IPS DF 19.7 (cell line): ENCODE data around the gene KLHL34.

Experiments used
- DNase-seq: peaks from one replicate; pipeline ENCODE4 v3.0.0-alpha.2; 2013; ENCODE audit warnings: low read depth, low spot score

The KLHL34 gene

DNA sequence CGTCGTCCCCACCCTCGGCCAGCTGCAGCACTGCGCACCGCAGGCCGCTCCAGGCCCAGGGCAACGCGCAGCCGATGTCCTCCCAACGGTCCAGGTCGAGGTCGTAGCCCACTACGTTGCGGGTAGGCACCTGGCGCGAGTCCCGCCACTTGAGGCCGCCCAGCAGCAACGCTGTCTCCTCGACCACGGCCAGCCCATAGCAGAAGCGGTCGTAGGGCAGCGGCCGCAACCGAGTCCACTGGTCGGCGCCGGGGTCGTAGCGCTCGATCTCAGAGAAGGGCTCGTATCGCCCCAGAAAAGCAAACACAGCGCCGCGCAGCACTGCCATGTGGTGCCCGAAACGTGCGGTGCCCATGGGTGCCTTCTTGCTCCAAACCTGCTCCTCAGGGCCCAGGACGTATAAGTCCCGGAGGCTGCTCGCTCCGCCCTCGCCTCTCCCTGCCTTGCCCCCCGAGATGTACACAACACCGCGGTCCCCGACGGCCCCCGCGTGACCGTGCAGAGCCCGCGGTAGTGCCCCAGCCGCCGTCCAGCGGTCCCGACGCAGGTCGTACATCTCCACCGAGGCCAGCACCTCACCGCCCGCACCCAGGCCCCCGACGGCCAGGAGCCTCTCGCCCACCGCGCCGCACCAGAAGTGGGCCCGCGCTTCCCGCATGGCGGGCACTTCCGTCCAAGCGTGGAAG is 2.1 kb downstream of the KLHL34 start:
- DNase-seq: no peak

DNA sequence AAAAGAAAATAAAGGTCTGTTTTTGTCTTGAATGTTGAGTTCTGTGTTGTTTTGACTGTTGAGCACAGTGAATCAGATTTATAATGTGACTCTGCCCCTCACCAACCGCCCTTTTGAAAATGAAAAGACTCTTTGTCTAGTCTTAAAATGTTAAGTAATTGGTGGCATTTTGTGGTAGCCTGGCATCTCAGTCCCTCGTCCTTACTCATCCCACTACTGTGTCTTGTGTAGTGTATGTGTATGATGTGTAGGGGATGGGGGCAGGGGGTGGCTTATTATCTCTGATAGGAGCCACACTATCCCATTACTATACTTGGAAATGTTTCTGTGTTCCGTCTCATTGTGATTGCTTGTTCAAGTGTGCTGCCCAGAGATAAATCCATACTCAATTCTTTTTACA is 12.2 kb downstream of the KLHL34 start:
- no peak for DNase-seq

DNA sequence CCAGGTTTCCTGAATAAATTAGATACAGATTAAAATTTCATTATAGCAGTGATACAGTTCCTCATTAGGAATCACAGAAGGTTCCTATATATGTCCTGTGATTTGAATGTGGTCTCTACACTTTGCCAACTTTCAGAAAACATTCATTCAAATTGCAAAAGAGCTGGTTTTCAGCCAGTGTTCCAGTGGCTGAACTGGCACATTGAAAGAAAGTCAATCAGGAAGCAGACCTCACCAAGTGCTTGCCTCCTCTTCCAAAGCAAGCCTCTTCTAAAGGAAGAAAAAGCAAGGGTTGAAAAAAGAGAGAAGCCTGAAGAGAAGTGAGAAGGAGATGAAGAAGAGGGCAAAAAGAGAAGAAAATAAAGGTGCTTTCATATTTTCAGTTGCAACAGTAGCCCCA is 12.7 kb downstream of the KLHL34 start:
- no peak for DNase-seq

DNA sequence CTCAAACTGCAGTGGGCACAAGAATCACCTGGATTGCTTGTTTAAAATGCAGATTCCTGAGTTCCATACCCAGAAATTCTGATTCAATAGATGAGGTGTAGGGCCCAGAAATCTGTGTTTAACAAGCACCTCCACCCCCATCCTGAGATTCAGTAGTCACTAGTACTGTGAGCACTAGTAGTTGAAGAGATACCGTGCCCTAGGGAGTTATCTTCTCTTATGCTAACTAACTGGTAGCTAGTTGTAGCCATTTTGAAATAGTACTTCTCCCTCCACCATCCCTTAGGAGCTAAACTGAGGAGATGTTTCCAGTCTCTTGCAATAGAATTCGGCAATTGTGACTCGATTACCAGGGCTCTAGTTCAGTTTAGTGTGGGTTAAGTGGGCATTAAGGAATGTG is 18.4 kb downstream of the KLHL34 start:
- DNase-seq: no peak

- DNase-seq: no peak
These were observed 19.8 kb downstream of the KLHL34 start for GRCh38 chrX:21638311-21638710.

- no peak for DNase-seq
These were observed 26.1 kb downstream of the KLHL34 start for GRCh38 chrX:21632027-21632426.

GRCh38 chrX:21623778-21624501 is 34.2 kb downstream of the KLHL34 start:
- no peak for DNase-seq

- DNase-seq: no peak
These were observed 37.9 kb downstream of the KLHL34 start for GRCh38 chrX:21620234-21620633.

DNA sequence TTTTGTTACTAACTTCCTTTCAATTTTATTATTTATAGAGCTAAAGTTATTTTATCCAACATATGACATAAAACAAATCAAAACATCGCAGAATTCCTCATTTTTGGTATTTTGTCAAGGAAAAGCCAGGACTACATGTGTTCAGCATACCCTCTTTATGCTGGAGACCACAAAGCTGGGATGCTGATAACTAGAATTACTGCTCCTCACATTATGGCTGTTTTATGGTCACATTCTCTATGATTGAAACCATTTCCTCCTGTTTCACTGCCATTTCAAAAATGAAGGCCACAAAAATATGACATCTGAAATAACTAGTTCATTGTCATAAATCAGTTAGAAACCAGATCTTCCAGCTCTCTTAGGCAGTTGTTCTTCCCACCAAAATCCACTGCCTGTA is 41.7 kb downstream of the KLHL34 start:
- no peak for DNase-seq

DNA sequence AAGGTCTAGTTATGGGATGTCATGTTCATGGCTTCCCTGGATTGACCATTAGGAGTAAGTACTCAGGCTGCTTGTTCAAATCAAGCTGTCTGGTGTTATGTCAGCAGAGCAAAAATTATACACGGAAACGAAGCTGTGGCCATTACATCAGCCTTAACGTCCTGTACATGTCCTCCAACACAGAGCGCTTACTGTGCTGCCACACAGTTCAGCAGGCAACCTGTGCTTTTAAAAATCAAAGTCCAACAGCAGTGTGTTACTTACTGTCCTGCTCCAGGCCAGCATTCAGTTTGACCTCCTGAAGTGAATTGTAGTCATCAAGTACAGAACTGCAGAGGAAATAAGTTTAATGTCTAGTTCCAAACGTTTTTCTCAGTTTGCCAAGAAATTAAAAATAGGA is 46.0 kb downstream of the KLHL34 start:
- no peak for DNase-seq

- no peak for DNase-seq
These were observed 48.0 kb downstream of the KLHL34 start for GRCh38 chrX:21610168-21610567.

DNA sequence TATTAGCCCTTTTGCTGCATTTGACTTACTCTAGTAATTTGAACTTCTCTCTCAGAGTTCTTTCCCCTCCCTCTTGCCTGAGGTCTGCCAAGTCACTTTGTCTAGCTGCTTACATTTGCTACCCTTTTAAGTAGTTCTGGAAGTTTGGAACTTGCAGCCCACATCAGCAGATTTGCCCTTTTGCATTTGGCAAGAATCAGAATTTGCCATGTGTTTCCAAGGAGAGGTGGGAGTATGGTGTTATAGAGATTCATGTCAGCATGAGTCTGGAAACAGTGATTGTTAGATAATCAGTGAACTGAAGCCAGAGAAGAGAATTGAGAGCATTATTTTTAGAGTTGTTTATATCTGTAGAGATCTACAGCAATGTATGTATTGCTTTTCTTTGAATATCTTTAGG is 52.1 kb downstream of the KLHL34 start:
- DNase-seq: no peak
